SK-N-SH (cell line): ENCODE data around the gene ZNF236. TPM values are rescaled to one million over a fixed set of nuclear protein-coding genes. Genes with fewer than 3 reads are reported as not detected.

Experiments used
- CTCF ChIA-PET: fragments of 300-600, 350-600 bp; formaldehyde crosslinking; extraction: SDS; loops from one replicate; lab custom pipeline; 2021; lab: Yijun Ruan, JAX
- POLR2A ChIA-PET: fragments of 350-600 bp; sonication (Branson Sonifier 250); formaldehyde crosslinking; extraction: SDS; loops from one replicate; lab custom pipeline; 2020; ENCODE audit warnings: antibody characterized with exemption, inconsistent platforms; lab: Yijun Ruan, JAX
- DNase-seq: peaks from one replicate; pipeline ENCODE4 v3.0.0; 2012
- H2AFZ ChIP-seq: fragments of 200-600 bp; sonication (generic); 2 replicates; pipeline ENCODE4 v1.8.1; 2016; ENCODE audit warnings: antibody characterized with exemption, mild to moderate bottlenecking, low read depth
- H3F3A ChIP-seq: fragments of 200-600 bp; sonication (generic); replicated peaks from 2 replicates; pipeline ENCODE3; 2016; ENCODE audit warnings: antibody characterized with exemption, mild to moderate bottlenecking; ENCODE audit not compliant: insufficient read depth
- H3K27ac ChIP-seq, 2 experiments: fragments of 200-500 bp in 1 of 2; fragments of 200-600 bp in 1 of 2; sonication (Bioruptor generic) in 1 of 2; sonication (generic), shearing (Covaris generic) in 1 of 2; 2 replicates each; pipeline versions ENCODE4 v1.5.1 to v1.6.1; 2014 to 2016; ENCODE audit warnings: low read depth in 2 of 2, inconsistent platforms in 1 of 2, low read length in 1 of 2, mild to moderate bottlenecking in 1 of 2, mixed read lengths in 1 of 2
- H3K27me3 ChIP-seq: fragments of 200-600 bp; sonication (generic), shearing (Covaris generic); 2 replicates; pipeline ENCODE4 v1.6.1; 2016; ENCODE audit warnings: mixed run types; ENCODE audit not compliant: insufficient read depth
- H3K36me3 ChIP-seq, 2 experiments: fragments of 200-500 bp in 1 of 2; fragments of 200-600 bp in 1 of 2; sonication (Bioruptor generic) in 1 of 2; sonication (generic) in 1 of 2; replicated peaks in 1 of 2; 2 replicates each; pipeline versions ENCODE3 to v1.5.1; 2014 to 2016; ENCODE audit warnings: low read length in 1 of 2, mild to moderate bottlenecking in 1 of 2; ENCODE audit not compliant: insufficient read depth in 2 of 2, control insufficient read depth in 1 of 2
- H3K4me1 ChIP-seq, 2 experiments: fragments of 200-500 bp in 1 of 2; fragments of 200-600 bp in 1 of 2; sonication (Bioruptor generic) in 1 of 2; sonication (generic), shearing (Covaris generic) in 1 of 2; 2 replicates each; pipeline versions ENCODE4 v1.5.1 to v1.6.1; 2014 to 2016; ENCODE audit warnings: low read depth in 1 of 2, low read length in 1 of 2, mixed run types in 1 of 2; ENCODE audit not compliant: insufficient read depth in 2 of 2, control insufficient read depth in 1 of 2
- H3K4me2 ChIP-seq: fragments of 200-600 bp; sonication (generic), shearing (Covaris generic); 2 replicates; pipeline ENCODE4 v1.6.1; 2017; ENCODE audit warnings: mixed run types
- H3K4me3 ChIP-seq, 2 experiments: fragments of 200-500 bp in 1 of 2; fragments of 200-600 bp in 1 of 2; sonication (Bioruptor generic) in 1 of 2; sonication (generic), shearing (Covaris generic) in 1 of 2; 2 replicates each; pipeline versions ENCODE4 v1.5.1 to v1.8.1; 2014 to 2016; ENCODE audit warnings: low read depth in 2 of 2, inconsistent platforms in 1 of 2, low read length in 1 of 2, mild to moderate bottlenecking in 1 of 2, mixed read lengths in 1 of 2, moderate library complexity in 1 of 2
- H3K79me2 ChIP-seq: fragments of 200-600 bp; sonication (generic); 2 replicates; pipeline ENCODE4 v1.8.1; 2017; ENCODE audit warnings: mild to moderate bottlenecking; ENCODE audit not compliant: insufficient read depth
- H3K9ac ChIP-seq: fragments of 200-600 bp; sonication (generic); 2 replicates; pipeline ENCODE4 v1.6.1; 2017; ENCODE audit warnings: mixed run types
- H3K9me2 ChIP-seq: fragments of 200-600 bp; sonication (generic); 2 replicates; pipeline ENCODE4 v1.6.1; 2017; ENCODE audit warnings: mixed run types
- H3K9me3 ChIP-seq: fragments of 200-600 bp; sonication (generic); 2 replicates; pipeline ENCODE4 v1.6.1; 2017; ENCODE audit warnings: mixed run types, mild to moderate bottlenecking, moderate library complexity
- H4K20me1 ChIP-seq: fragments of 200-600 bp; sonication (generic); 2 replicates; pipeline ENCODE4 v1.6.1; 2017; ENCODE audit warnings: mild to moderate bottlenecking, mixed run types; ENCODE audit not compliant: insufficient read depth
- MAX ChIP-seq: IDR thresholded peaks from 2 replicates; pipeline ENCODE4 v1.4.0; 2012; ENCODE audit warnings: low read depth
- NFIC ChIP-seq: IDR thresholded peaks from 2 replicates; pipeline ENCODE4 v1.4.0; 2012; ENCODE audit warnings: borderline replicate concordance
- RFX5 ChIP-seq: IDR thresholded peaks from 2 replicates; pipeline ENCODE4 v1.6.1; 2012; ENCODE audit warnings: mild to moderate bottlenecking, improper control_type of control experiment, low read length
- SIN3A ChIP-seq: IDR thresholded peaks from 2 replicates; pipeline ENCODE4 v1.6.1; 2012; ENCODE audit warnings: low read depth, mild to moderate bottlenecking, low read length, moderate library complexity, borderline replicate concordance
- SMC3 ChIP-seq: IDR thresholded peaks from 2 replicates; pipeline ENCODE4 v1.6.1; 2012; ENCODE audit warnings: low read depth, low read length, improper control_type of control experiment
- TEAD4 ChIP-seq: IDR thresholded peaks from 2 replicates; pipeline ENCODE4 v1.4.0; 2012; ENCODE audit warnings: mild to moderate bottlenecking, borderline replicate concordance; ENCODE audit not compliant: insufficient read depth
- WGBS: methylation state at CpG from one replicate; pipeline ENCODE4 v1.1.6; 2017; ENCODE audit warnings: low lambda C conversion rate; 5-methylcytosine and 5-hydroxymethylcytosine counted together
- polyA plus RNA-seq, 3 experiments: library from polyadenylated mRNA; depleted of rRNA; stranded (reverse); fragments of >200 nt; gene quantifications; 2 replicates each; pipeline ENCODE4 v1.2.3, GENCODE V29; 2012
- TF ChIP-seq, protein P1 (sequence below): fragments of 200-600 bp; sonication (generic); IDR thresholded peaks from 2 replicates; pipeline ENCODE4 v1.6.1; 2017; ENCODE audit warnings: antibody characterized with exemption, mild to moderate bottlenecking, moderate library complexity

The ZNF236 gene
- polyA plus RNA-seq, 1 of the 3 experiments (the other 2 are of a cell fraction): 4.2 TPM

GRCh38 chr18:76973520-76974266 is 151.3 kb downstream of the ZNF236 start:
- WGBS: 95% methylated on average over 14 of the region's 20 CpGs
- peaks cover 8 to 14% of the 10 kb centered on the region in 2 experiments for H3K36me3 ChIP-seq
- no peak for DNase-seq
- no peaks in the 10 kb centered on the region for H3K9me3 ChIP-seq
- no peak overlapping the region for H3K4me2 ChIP-seq
- H3F3A ChIP-seq: no peaks in the 10 kb centered on the region
- H3K27ac ChIP-seq: no peak overlapping the region
- no peaks in the 10 kb centered on the region for H3K27me3 ChIP-seq
- H3K4me3 ChIP-seq: no peak overlapping the region
- ChIA-PET CTCF (interaction anchor here (0.9 kb wide), 1 partner anchor 174 kb away, joined by 3 read pairs; no protein-coding TSS in a partner anchor), POLR2A (no interaction called here)
- H3K9me2 ChIP-seq: no peaks in the 10 kb centered on the region
- no peak for TF ChIP-seq MAX
- no peak for TF ChIP-seq SIN3A
- no peak for TF ChIP-seq RFX5
- no peak for TF ChIP-seq NFIC
- no peak for TF ChIP-seq SMC3
- no peaks in the 10 kb centered on the region for H4K20me1 ChIP-seq
- H3K9ac ChIP-seq: no peak overlapping the region
- no peaks in the 10 kb centered on the region for H3K79me2 ChIP-seq
- H3K4me1 ChIP-seq: peaks cover 0 to 16% of the 10 kb centered on the region in 2 experiments; a peak in 1 of 4 replicates
- no peak overlapping the region for H2AFZ ChIP-seq

- Histone ChIP-seq H4K20me1 (no peaks in the 10 kb centered on the region), H3F3A (no peaks in the 10 kb centered on the region), H3K4me1 (peaks cover 0 to 16% of the 10 kb centered on the region in 2 experiments; a peak in 1 of 4 replicates), H3K4me3 (no peak overlapping the region), H2AFZ (no peak overlapping the region), H3K9me3 (no peaks in the 10 kb centered on the region)
- CTCF ChIA-PET: interaction anchor here (0.9 to 1.5 kb wide), 3 partner anchors 16 to 175 kb away, joined by 3 to 9 read pairs (median 4); no protein-coding TSS in a partner anchor
- 99% methylated on average over 5 of the region's 5 CpGs for WGBS
- DNase-seq: no peak
- no peak for TF ChIP-seq TEAD4
- TF ChIP-seq, protein P1, sequence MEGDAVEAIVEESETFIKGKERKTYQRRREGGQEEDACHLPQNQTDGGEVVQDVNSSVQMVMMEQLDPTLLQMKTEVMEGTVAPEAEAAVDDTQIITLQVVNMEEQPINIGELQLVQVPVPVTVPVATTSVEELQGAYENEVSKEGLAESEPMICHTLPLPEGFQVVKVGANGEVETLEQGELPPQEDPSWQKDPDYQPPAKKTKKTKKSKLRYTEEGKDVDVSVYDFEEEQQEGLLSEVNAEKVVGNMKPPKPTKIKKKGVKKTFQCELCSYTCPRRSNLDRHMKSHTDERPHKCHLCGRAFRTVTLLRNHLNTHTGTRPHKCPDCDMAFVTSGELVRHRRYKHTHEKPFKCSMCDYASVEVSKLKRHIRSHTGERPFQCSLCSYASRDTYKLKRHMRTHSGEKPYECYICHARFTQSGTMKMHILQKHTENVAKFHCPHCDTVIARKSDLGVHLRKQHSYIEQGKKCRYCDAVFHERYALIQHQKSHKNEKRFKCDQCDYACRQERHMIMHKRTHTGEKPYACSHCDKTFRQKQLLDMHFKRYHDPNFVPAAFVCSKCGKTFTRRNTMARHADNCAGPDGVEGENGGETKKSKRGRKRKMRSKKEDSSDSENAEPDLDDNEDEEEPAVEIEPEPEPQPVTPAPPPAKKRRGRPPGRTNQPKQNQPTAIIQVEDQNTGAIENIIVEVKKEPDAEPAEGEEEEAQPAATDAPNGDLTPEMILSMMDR: no peak
- TF ChIP-seq, all 33 proteins: peak for 0
- Histone ChIP-seq H3K4me2 (no peak overlapping the region), H3K36me3 (peaks cover 3 to 9% of the 10 kb centered on the region in 2 experiments), H3K9me2 (no peaks in the 10 kb centered on the region), H3K9ac (no peak overlapping the region), H3K27me3 (no peaks in the 10 kb centered on the region), H3K79me2 (no peaks in the 10 kb centered on the region), H3K27ac (no peak overlapping the region)
- POLR2A ChIA-PET: no interaction called here
Observed at GRCh38 chr18:76974386-76974785, 152.0 kb downstream of the ZNF236 start.
